OCI-LY7 (cell line): ENCODE data around the gene COL23A1. TPM values are rescaled to one million over a fixed set of nuclear protein-coding genes. Genes with fewer than 3 reads are reported as not detected.

Experiments used
- BruUV-seq: library from RNA; stranded (reverse); fragments of 400-500 nt; replicated peaks from 2 replicates; lab custom pipeline; 2021; lab: Mats Ljungman, UMichigan
- CTCF ChIA-PET: fragments of 300-600 bp; sonication (Branson Sonifier 250); formaldehyde crosslinking; loops from one replicate; lab custom pipeline; 2022; ENCODE audit warnings: antibody characterized with exemption; ENCODE audit not compliant: unreplicated experiment; lab: Charles Lee
- POLR2A ChIA-PET: fragments of 300-600 bp; sonication (Branson Sonifier 250); formaldehyde crosslinking; loops from one replicate; lab custom pipeline; 2022; ENCODE audit warnings: antibody characterized with exemption; lab: Charles Lee
- DNase-seq: peaks from one replicate; pipeline ENCODE4 v3.0.0-alpha.2; 2015; ENCODE audit warnings: low spot score
- H2AFZ ChIP-seq: fragments of 200-600 bp; sonication (generic), shearing (Covaris generic); 2 replicates; pipeline ENCODE4 v1.6.1; 2014; ENCODE audit warnings: mild to moderate bottlenecking, antibody characterized with exemption, low read length, moderate library complexity
- H3K27ac ChIP-seq: fragments of 200-600 bp; sonication (generic); 2 replicates; pipeline ENCODE4 v1.5.1; 2014; ENCODE audit warnings: mixed run types, low read depth, mild to moderate bottlenecking, moderate library complexity, low read length, inconsistent platforms; ENCODE audit not compliant: poor library complexity, severe bottlenecking
- H3K36me3 ChIP-seq: fragments of 200-600 bp; sonication (generic); 2 replicates; pipeline ENCODE4 v1.6.1; 2014; ENCODE audit warnings: mild to moderate bottlenecking, antibody characterized with exemption, low read length, moderate library complexity, mixed read lengths; ENCODE audit not compliant: insufficient read depth
- H3K4me1 ChIP-seq: fragments of 200-600 bp; sonication (generic); 2 replicates; pipeline ENCODE4 v1.5.1; 2014; ENCODE audit warnings: mild to moderate bottlenecking, low read length; ENCODE audit not compliant: insufficient read depth, poor library complexity, severe bottlenecking
- H3K4me2 ChIP-seq: fragments of 200-600 bp; sonication (generic); 2 replicates; pipeline ENCODE4 v1.6.1; 2014; ENCODE audit warnings: mild to moderate bottlenecking, low read length
- H3K4me3 ChIP-seq: fragments of 200-600 bp; sonication (generic); 2 replicates; pipeline ENCODE4 v1.5.1; 2014; ENCODE audit warnings: mild to moderate bottlenecking, low read depth, low read length; ENCODE audit not compliant: poor library complexity, severe bottlenecking
- H3K79me2 ChIP-seq: fragments of 200-600 bp; sonication (generic); 2 replicates; pipeline ENCODE4 v1.6.1; 2016; ENCODE audit warnings: low read depth, mild to moderate bottlenecking, low read length, moderate library complexity, mixed read lengths; ENCODE audit not compliant: insufficient read depth
- H3K9me2 ChIP-seq: fragments of 200-600 bp; sonication (generic); 2 replicates; pipeline ENCODE4 v1.6.1; 2016; ENCODE audit warnings: mild to moderate bottlenecking, low read length, mixed read lengths; ENCODE audit not compliant: insufficient read depth
- H3K9me3 ChIP-seq: fragments of 200-600 bp; sonication (generic); 2 replicates; pipeline ENCODE4 v1.6.1; 2014; ENCODE audit warnings: mild to moderate bottlenecking, mixed run types, low read length, mixed read lengths
- H4K20me1 ChIP-seq: fragments of 200-600 bp; sonication (generic); 2 replicates; pipeline ENCODE4 v1.6.1; 2014; ENCODE audit warnings: mild to moderate bottlenecking, antibody characterized with exemption, low read length, moderate library complexity, mixed read lengths; ENCODE audit not compliant: insufficient read depth
- EZH2phosphoT487 ChIP-seq: fragments of 200-600 bp; sonication (generic); IDR thresholded peaks from 2 replicates; pipeline ENCODE4 v1.6.1; 2018; ENCODE audit warnings: low read depth, borderline replicate concordance, mild to moderate bottlenecking, mixed run types, antibody characterized with exemption, low read length, moderate library complexity, mixed read lengths
- intact Hi-C: fragments of 100-400 bp; cut with micrococcal nuclease; formaldehyde crosslinking; loops from one replicate; pipeline ENCODE4 v1.10.0; 2022; ENCODE audit not compliant: unreplicated experiment
- total RNA-seq, 2 experiments: library from RNA; depleted of rRNA in 1 of 2; stranded (reverse); fragments of >200 nt in 1 of 2; shearing (Covaris generic) in 1 of 2; gene quantifications; 2 replicates each; pipeline ENCODE4 v1.2.3, GENCODE V29; 2014 to 2022
- TF ChIP-seq, protein P1 (sequence below): fragments of 200-600 bp; sonication (generic); conservative IDR thresholded peaks from 2 replicates; pipeline ENCODE4 v1.5.1; 2014; ENCODE audit warnings: mild to moderate bottlenecking, antibody characterized with exemption, low read length, moderate library complexity, mixed read lengths

Gene COL23A1
- total RNA-seq, 2 experiments from 2014 or later: 0.53 TPM; not detected in 1

DNA sequence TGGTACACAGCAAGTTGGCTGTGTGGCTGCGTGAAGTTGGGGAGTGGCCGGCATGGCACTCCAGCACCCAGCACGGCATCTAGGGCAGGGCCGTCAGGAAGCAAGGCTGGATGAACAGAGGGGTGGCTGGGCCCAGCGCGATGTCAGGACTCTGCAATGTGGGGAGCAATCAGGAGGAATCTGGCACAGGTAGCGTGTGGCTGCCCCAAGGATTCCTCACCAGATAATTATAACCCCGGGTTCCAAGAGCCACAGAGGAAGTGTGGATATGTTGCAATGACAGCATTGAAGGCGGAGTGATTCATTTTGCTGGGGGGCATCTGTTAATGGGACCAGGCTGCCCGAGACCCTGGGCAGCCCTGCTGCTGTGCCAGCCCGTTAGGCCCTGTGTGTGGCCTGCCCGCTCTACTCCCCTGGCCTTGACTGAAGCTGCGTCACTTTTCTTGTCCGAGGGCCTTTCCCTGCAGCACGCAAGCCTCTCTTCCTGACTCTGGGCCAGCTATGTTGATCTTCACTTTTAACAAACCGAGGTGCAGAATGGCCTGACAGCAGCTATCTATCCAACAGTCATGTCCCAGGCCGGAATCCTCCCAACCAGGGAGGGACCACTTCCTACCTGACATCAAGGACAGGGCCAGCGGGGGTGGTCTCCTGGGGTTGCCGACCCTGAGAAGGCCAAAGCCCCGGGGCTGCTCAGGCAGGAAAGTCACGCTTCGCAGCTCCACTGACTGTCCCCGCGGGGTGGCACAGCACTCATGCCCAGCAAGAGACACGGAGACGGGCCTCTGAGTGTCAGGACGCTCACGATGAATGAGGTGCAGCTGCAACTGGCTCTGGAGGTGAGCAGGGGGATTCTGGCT lies 239.6 kb downstream of the COL23A1 start:
- Histone ChIP-seq H3K9me2 (no peaks in the 10 kb centered on the region), H3K4me1 (no peaks in the 10 kb centered on the region), H3K27ac (no peak overlapping the region), H3K9me3 (no peaks in the 10 kb centered on the region), H3K4me3 (no peak overlapping the region), H2AFZ (no peak overlapping the region), H3K4me2 (no peak overlapping the region), H3K79me2 (no peaks in the 10 kb centered on the region), H4K20me1 (no peaks in the 10 kb centered on the region), H3K36me3 (no peaks in the 10 kb centered on the region)
- DNase-seq: no peak
- TF ChIP-seq EZH2phosphoT487: no peak
- TF ChIP-seq, protein P1, sequence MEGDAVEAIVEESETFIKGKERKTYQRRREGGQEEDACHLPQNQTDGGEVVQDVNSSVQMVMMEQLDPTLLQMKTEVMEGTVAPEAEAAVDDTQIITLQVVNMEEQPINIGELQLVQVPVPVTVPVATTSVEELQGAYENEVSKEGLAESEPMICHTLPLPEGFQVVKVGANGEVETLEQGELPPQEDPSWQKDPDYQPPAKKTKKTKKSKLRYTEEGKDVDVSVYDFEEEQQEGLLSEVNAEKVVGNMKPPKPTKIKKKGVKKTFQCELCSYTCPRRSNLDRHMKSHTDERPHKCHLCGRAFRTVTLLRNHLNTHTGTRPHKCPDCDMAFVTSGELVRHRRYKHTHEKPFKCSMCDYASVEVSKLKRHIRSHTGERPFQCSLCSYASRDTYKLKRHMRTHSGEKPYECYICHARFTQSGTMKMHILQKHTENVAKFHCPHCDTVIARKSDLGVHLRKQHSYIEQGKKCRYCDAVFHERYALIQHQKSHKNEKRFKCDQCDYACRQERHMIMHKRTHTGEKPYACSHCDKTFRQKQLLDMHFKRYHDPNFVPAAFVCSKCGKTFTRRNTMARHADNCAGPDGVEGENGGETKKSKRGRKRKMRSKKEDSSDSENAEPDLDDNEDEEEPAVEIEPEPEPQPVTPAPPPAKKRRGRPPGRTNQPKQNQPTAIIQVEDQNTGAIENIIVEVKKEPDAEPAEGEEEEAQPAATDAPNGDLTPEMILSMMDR: no peak
- CTCF ChIA-PET: no interaction called here
- no TSS peak for BruUV-seq
- POLR2A ChIA-PET: interaction anchor here (0.6 kb wide), 1 partner anchor 11 kb away, joined by 4 read pairs; no protein-coding TSS in a partner anchor
- intact Hi-C loops: no loop called here

DNA sequence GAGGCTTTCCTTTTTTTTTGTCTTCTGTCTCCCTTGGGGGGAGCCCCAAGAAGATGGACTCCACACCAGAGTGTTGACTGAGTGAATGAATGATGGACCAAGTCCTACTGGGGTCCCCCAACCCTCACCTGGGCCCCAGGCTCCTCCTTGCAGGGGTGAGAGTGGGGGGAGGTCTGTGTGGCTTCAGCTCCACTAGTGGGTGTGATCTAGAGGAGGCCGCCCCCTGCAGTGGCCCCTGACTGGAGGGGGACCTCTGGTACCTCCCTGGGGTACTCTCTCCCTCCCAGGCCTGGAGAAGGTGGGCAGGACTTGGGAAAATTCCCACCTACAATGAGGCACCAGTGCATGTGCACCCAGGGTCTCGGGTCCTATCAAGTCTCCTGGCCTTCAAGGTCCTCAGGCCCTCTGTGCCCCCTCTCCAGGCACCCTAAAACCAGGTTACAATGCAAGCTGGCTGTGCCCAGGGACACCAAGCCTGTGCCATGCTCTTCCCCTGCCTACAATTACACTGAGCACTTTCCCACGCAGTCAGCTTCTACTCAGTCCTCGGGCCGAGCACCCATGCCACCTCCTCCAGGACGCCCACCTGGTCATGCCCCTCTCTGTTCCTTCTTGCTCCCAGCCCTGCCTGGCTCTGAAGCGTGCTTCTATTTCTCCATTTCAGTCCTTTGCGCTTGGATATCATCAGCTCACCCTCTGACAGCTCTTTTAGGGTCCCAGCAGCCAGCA lies 240.4 kb downstream of the COL23A1 start:
- H3K9me2 ChIP-seq: no peaks in the 10 kb centered on the region
- no peaks in the 10 kb centered on the region for H3K36me3 ChIP-seq
- H3K27ac ChIP-seq: no peak overlapping the region
- no peaks in the 10 kb centered on the region for H3K79me2 ChIP-seq
- no peak overlapping the region for H3K4me3 ChIP-seq
- no peaks in the 10 kb centered on the region for H3K4me1 ChIP-seq
- DNase-seq: no peak
- H4K20me1 ChIP-seq: no peaks in the 10 kb centered on the region
- intact Hi-C loops: no loop called here
- TF ChIP-seq, protein P1: no peak
- TF ChIP-seq EZH2phosphoT487: no peak
- H2AFZ ChIP-seq: no peak overlapping the region
- BruUV-seq: no TSS peak
- no peak overlapping the region for H3K4me2 ChIP-seq
- ChIA-PET CTCF (no interaction called here), POLR2A (no interaction called here)
- no peaks in the 10 kb centered on the region for H3K9me3 ChIP-seq
